Naive thymus-derived CD4-positive, alpha-beta T cell (primary cell): ENCODE data around the gene TSPYL1. TPM values are rescaled to one million over a fixed set of nuclear protein-coding genes. Genes with fewer than 3 reads are reported as not detected.

ENCODE experiments used
- polyA plus RNA-seq, 2 donors: library from polyadenylated mRNA; unstranded; fragments of 300-500 nt; fragmentation: Illumina TruSeq; gene quantifications; one replicate each; pipeline ENCODE4 v1.2.3, GENCODE V29; 2021
- total RNA-seq, 6 experiments: library from RNA in 5 of 6; stranded (reverse) in 5 of 6; gene quantifications; 1 replicate in 5 of 6; 2 replicates in 1 of 6; pipeline ENCODE4 v1.2.3 and lab custom pipeline; 2021 to 2026

TSPYL1 gene
- total and polyA plus RNA-seq, 7 experiments from 2014 or later: 34.9 to 226 (median 98.3) TPM

Other genes with a start within 250 kb of the TSPYL1 start
- under 1 TPM in 4 of 5 experiments, not detected in 1; 0.02 to 0.05 (median 0.04) TPM for gene FRK, start 219.0 kb downstream of the TSPYL1 start, total RNA-seq
- not detected for gene FRK, start 219.0 kb downstream of the TSPYL1 start, polyA plus RNA-seq
- gene NT5DC1, start 179.1 kb downstream of the TSPYL1 start, total RNA-seq: 10 to 100 TPM; 30.5 to 52.6 (median 39.7) TPM
- gene NT5DC1, start 179.1 kb downstream of the TSPYL1 start, polyA plus RNA-seq: 10 to 100 TPM; 45.8 to 53.4 TPM
- gene COL10A1, start 153.8 kb downstream of the TSPYL1 start, total RNA-seq: not detected
- gene COL10A1, start 153.8 kb downstream of the TSPYL1 start, polyA plus RNA-seq: under 1 TPM; 0.07 to 0.33 TPM
- 10 to 100 TPM; 18.2 to 58.2 (median 21.5) TPM for gene TSPYL4, start 25.9 kb downstream of the TSPYL1 start, total RNA-seq
- 10 to 100 TPM in 1 of 2 donors, 1 to 10 TPM in 1; 9.7 to 19.3 TPM for gene TSPYL4, start 25.9 kb downstream of the TSPYL1 start, polyA plus RNA-seq
- gene DSE, start 91.0 kb upstream of the TSPYL1 start, total RNA-seq: 10 to 100 TPM in 2 of 5 experiments, 1 to 10 TPM in 3; 3.2 to 23.0 (median 7.7) TPM
- gene DSE, start 91.0 kb upstream of the TSPYL1 start, polyA plus RNA-seq: 1 to 10 TPM; 4.4 to 4.8 TPM
- gene CALHM6, start 181.4 kb upstream of the TSPYL1 start, total RNA-seq: 10 to 100 TPM in 2 of 5 experiments, 1 to 10 TPM in 3; 3.0 to 79.3 (median 5.6) TPM
- 10 to 100 TPM; 24.4 to 52.1 TPM for gene CALHM6, start 181.4 kb upstream of the TSPYL1 start, polyA plus RNA-seq
- not detected for gene CALHM5, start 231.7 kb upstream of the TSPYL1 start, total RNA-seq
- gene CALHM5, start 231.7 kb upstream of the TSPYL1 start, polyA plus RNA-seq: not detected